ENCODE measurements around the gene IKZF3. TPM values are rescaled to one million over a fixed set of nuclear protein-coding genes. Genes with fewer than 3 reads are reported as not detected.

IKZF3 gene
- polyA plus RNA-seq, 1 of the 3 experiments (the other 2 are of a cell fraction): not detected

DNA sequence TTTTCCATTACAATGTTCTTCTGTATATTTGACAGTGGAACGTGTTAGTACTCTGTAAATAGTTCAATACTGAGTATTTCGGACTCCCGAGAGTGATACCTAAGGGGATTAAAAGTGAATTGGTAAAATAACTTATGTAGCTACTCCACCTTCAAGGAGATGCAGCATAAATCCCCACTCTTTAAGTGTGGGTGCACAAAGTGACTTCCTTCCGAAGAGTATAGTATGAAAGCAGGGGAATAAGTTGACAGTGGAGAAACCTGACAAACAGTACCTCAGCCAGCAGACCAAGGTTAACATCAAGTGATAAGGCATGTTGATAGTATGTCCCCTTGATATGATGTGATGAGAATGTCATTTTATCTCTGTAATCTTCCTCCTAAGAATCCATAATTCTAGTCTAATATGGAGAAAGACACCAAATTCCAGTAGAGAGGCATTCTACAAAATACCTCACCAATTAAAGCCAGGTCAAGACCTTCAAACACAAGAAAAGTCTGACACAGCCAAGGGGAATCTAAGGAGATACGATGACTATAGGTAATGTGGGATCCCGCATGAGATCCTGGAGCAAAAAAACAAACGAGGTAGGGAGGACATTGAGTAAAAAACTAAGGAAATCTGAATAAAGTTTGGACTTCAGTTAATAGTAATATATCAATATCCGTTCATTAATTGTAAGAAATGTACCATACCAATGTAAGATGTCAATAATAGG, 2.1 kb upstream of the IKZF3 start:
- Histone ChIP-seq H3F3A (replicated peaks; ENCODE audit: insufficient read depth) (no peaks in the 10 kb centered on the region), H4K20me1 (ENCODE audit: insufficient read depth) (no peaks in the 10 kb centered on the region), H3K4me1 (ENCODE audit: control insufficient read depth in 1 of 2, insufficient read depth in 2 of 2, low read depth in 1 of 2, low read length in 1 of 2) (no peaks in the 10 kb centered on the region; a peak in 1 of 4 replicates), H3K36me3 (replicated peaks in 1 of 2; ENCODE audit: control insufficient read depth in 1 of 2, insufficient read depth in 2 of 2, low read length in 1 of 2) (no peaks in the 10 kb centered on the region), H3K9me2 (no peaks in the 10 kb centered on the region), H3K4me2 (no peak overlapping the region), H3K27ac (ENCODE audit: low read depth in 2 of 2, low read length in 1 of 2) (no peak overlapping the region), H3K9me3 (peaks cover 5% of the 10 kb centered on the region; the same call in 1 of the 2 replicates), H3K79me2 (ENCODE audit: insufficient read depth) (no peaks in the 10 kb centered on the region), H2AFZ (ENCODE audit: low read depth) (no peak overlapping the region), H3K9ac (no peak overlapping the region), H3K4me3 (ENCODE audit: low read depth in 2 of 2, low read length in 1 of 2) (no peak overlapping the region), H3K27me3 (ENCODE audit: insufficient read depth) (peaks cover 77% of the 10 kb centered on the region)
- ChIA-PET POLR2A (no interaction called here), CTCF (interaction anchor here (1.0 to 1.5 kb wide), 2 partner anchors 14 to 212 kb away, joined by 3 to 4 read pairs; no protein-coding TSS in a partner anchor)
- TF ChIP-seq FOXM1 (IDR thresholded peaks at IDR 0.05; ENCODE audit: low read depth) (no peak), NRF1 (IDR thresholded peaks at IDR 0.05; ENCODE audit: low read depth, low read length) (no peak), MEF2A (IDR thresholded peaks at IDR 0.05; ENCODE audit: borderline replicate concordance, low read depth) (no peak), TEAD4 (IDR thresholded peaks at IDR 0.05; ENCODE audit: borderline replicate concordance, insufficient read depth) (no peak), FOXJ3 (CRISPR knock-in tag; IDR thresholded peaks at IDR 0.05) (no peak)
- TF ChIP-seq, protein P1, sequence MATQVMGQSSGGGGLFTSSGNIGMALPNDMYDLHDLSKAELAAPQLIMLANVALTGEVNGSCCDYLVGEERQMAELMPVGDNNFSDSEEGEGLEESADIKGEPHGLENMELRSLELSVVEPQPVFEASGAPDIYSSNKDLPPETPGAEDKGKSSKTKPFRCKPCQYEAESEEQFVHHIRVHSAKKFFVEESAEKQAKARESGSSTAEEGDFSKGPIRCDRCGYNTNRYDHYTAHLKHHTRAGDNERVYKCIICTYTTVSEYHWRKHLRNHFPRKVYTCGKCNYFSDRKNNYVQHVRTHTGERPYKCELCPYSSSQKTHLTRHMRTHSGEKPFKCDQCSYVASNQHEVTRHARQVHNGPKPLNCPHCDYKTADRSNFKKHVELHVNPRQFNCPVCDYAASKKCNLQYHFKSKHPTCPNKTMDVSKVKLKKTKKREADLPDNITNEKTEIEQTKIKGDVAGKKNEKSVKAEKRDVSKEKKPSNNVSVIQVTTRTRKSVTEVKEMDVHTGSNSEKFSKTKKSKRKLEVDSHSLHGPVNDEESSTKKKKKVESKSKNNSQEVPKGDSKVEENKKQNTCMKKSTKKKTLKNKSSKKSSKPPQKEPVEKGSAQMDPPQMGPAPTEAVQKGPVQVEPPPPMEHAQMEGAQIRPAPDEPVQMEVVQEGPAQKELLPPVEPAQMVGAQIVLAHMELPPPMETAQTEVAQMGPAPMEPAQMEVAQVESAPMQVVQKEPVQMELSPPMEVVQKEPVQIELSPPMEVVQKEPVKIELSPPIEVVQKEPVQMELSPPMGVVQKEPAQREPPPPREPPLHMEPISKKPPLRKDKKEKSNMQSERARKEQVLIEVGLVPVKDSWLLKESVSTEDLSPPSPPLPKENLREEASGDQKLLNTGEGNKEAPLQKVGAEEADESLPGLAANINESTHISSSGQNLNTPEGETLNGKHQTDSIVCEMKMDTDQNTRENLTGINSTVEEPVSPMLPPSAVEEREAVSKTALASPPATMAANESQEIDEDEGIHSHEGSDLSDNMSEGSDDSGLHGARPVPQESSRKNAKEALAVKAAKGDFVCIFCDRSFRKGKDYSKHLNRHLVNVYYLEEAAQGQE (IDR thresholded peaks at IDR 0.05; ENCODE audit: low read depth, low read length): no peak
- WGBS (ENCODE audit: low lambda C conversion rate): 31% methylated on average over 8 of the region's 8 CpGs
- no peak for DNase-seq

- Histone ChIP-seq H3K9me3 (peaks cover 5% of the 10 kb centered on the region; the same call in 1 of the 2 replicates), H3K4me2 (no peak overlapping the region), H3K4me3 (ENCODE audit: low read depth in 2 of 2, low read length in 1 of 2) (no peak overlapping the region), H3K27ac (ENCODE audit: low read depth in 2 of 2, low read length in 1 of 2) (no peak overlapping the region), H3K79me2 (ENCODE audit: insufficient read depth) (no peaks in the 10 kb centered on the region), H3K36me3 (replicated peaks in 1 of 2; ENCODE audit: control insufficient read depth in 1 of 2, insufficient read depth in 2 of 2, low read length in 1 of 2) (no peaks in the 10 kb centered on the region), H3K9ac (no peak overlapping the region), H3F3A (replicated peaks; ENCODE audit: insufficient read depth) (no peaks in the 10 kb centered on the region), H3K9me2 (no peaks in the 10 kb centered on the region), H2AFZ (ENCODE audit: low read depth) (no peak overlapping the region), H3K27me3 (ENCODE audit: insufficient read depth) (peaks cover 76% of the 10 kb centered on the region), H3K4me1 (ENCODE audit: control insufficient read depth in 1 of 2, insufficient read depth in 2 of 2, low read depth in 1 of 2, low read length in 1 of 2) (no peaks in the 10 kb centered on the region; a peak in 1 of 4 replicates), H4K20me1 (ENCODE audit: insufficient read depth) (no peaks in the 10 kb centered on the region)
- POLR2A ChIA-PET: no interaction called here
- CTCF ChIA-PET: interaction anchor here (0.7 to 1.7 kb wide), 2 partner anchors 12 to 242 kb away, joined by 3 to 5 read pairs; no protein-coding TSS in a partner anchor
- no peak for DNase-seq
- 35% methylated on average over 7 of the region's 7 CpGs for WGBS (ENCODE audit: low lambda C conversion rate)
- TF ChIP-seq RXRA (IDR thresholded peaks at IDR 0.05; ENCODE audit: borderline replicate concordance, low read depth) (no peak), RAD21 (IDR thresholded peaks at IDR 0.05; ENCODE audit: low read length) (no peak), POLR2AphosphoS5 (IDR thresholded peaks at IDR 0.05; ENCODE audit: low read depth, low read length) (no peak), PBX3 (IDR thresholded peaks at IDR 0.05) (no peak), FOSL2 (IDR thresholded peaks at IDR 0.05; ENCODE audit: borderline replicate concordance, low read depth) (no peak)
- TF ChIP-seq, protein P1 (IDR thresholded peaks at IDR 0.05; ENCODE audit: low read depth, low read length): no peak
- TF ChIP-seq, protein P2, sequence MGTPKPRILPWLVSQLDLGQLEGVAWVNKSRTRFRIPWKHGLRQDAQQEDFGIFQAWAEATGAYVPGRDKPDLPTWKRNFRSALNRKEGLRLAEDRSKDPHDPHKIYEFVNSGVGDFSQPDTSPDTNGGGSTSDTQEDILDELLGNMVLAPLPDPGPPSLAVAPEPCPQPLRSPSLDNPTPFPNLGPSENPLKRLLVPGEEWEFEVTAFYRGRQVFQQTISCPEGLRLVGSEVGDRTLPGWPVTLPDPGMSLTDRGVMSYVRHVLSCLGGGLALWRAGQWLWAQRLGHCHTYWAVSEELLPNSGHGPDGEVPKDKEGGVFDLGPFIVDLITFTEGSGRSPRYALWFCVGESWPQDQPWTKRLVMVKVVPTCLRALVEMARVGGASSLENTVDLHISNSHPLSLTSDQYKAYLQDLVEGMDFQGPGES (IDR thresholded peaks at IDR 0.05; ENCODE audit: low read depth, low read length): no peak
- TF ChIP-seq, protein P3, sequence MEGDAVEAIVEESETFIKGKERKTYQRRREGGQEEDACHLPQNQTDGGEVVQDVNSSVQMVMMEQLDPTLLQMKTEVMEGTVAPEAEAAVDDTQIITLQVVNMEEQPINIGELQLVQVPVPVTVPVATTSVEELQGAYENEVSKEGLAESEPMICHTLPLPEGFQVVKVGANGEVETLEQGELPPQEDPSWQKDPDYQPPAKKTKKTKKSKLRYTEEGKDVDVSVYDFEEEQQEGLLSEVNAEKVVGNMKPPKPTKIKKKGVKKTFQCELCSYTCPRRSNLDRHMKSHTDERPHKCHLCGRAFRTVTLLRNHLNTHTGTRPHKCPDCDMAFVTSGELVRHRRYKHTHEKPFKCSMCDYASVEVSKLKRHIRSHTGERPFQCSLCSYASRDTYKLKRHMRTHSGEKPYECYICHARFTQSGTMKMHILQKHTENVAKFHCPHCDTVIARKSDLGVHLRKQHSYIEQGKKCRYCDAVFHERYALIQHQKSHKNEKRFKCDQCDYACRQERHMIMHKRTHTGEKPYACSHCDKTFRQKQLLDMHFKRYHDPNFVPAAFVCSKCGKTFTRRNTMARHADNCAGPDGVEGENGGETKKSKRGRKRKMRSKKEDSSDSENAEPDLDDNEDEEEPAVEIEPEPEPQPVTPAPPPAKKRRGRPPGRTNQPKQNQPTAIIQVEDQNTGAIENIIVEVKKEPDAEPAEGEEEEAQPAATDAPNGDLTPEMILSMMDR (IDR thresholded peaks at IDR 0.05): no peak
Measured at GRCh38 chr17:39863244-39863917, 731 bp downstream of the IKZF3 start.

Data from SK-N-SH (cell line).